T-helper 1 cell (primary cell): Measurements from ENCODE around the gene ARPC5L.
"Not testable (repeated sequence)": the region's sequence is repeated elsewhere in the genome, so short reads cannot be mapped to it uniquely, and the experiment has no call there.

Experiments used
- DNase-seq, 5 donors: peaks; one replicate each; pipeline ENCODE4 v3.0.0-alpha.2; 2012 to 2020

The ARPC5L gene

DNA sequence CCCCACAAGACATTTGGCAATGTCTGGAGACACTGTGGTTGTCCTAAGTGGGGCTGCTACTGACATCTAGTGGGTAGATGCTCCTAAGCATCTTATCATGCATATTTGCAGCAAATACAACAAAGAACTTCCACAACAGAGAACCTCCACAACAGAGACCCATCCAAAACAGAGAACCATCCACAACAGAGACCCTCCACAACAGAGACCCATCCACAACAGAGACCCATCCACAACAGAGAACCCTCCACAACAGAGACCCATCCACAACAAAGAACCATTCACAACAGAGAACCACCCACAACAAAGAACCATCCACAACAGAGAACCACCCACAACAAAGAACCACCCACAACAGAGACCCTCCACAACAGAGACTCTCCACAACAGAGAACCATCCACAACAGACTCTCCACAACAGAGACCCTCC is 32.8 kb downstream of the ARPC5L start:
- DNase-seq: peak in 2 of 5 donors; percentile 45 to 49

DNA sequence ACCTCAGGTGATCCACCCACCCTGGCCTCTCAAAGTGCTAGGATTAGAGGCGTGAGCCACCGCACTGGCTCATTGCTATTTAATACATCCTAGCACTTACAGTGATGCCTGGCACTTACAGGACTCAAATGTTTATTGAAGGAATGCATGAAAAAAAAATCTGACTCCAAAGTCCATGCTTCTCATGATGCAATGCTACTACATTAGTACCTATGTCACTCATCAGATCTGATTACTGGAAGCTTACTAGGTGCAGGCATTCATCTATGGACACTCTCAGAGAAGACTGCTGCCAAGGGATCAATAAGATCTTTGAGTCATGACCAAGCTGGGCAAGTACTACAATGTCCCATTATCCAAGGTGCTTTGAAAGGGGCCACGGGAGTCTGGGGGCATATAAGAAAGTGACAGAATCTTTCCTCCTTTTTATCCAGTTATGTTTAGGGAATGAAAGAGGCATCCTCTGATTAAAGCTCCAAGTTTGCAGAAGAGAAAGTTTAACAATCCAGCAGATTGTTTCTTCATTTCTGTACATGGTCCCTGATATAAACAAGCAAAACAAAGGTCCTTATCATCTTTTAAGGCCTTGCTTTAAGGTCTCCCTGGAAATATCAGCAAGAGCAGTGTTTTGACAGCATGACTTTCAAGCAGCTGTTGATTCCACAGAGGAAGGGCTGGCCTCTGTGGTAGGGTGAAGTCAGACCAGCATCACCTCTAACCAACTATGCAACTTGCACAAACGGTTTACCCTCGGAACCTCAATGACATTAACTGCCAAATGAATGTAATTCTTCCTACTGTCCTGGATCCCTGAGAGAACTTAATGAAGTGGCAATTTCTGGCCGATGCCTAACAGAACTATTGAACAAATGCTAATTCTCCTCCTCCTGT is 35.9 kb downstream of the ARPC5L start:
- no peak for DNase-seq

DNA sequence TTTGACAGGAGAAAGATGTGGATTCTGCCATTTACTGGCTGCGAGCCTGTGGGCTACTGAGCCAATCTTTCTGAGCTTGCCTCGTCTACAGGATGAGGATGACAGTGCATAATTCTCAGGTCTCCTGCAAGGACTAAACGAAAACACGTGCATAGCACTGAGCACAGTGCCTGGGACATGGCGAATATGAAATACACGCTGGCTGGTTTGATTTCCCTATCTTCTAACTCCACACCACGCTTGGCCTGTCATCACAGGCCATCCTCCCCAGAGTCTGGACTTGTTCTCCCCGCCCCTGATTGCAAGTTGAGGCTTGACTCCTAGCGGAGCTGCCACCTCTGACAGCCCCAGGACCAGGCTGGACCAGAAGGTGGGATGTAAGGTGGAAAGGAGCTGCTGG is 37.9 kb downstream of the ARPC5L start:
- DNase-seq: no peak

DNA sequence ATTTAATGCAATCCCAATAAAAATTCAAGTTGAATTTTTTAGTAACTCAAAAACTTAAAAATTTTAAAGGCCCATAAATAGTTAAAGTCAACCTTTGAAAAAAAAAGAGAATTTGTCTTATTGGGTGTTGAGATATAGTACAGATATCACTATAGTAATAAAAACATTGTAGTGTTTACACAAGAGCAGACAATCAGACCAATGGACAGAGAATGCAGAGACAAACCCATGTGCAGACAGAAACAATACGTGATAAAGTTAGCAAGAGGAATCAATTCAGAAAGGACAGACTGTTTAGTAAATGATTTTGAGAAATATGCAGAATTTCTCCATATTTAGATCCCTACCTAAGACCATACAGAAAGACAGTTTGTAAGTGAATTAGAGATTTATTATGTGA is 45.0 kb downstream of the ARPC5L start:
- DNase-seq: no peak

DNA sequence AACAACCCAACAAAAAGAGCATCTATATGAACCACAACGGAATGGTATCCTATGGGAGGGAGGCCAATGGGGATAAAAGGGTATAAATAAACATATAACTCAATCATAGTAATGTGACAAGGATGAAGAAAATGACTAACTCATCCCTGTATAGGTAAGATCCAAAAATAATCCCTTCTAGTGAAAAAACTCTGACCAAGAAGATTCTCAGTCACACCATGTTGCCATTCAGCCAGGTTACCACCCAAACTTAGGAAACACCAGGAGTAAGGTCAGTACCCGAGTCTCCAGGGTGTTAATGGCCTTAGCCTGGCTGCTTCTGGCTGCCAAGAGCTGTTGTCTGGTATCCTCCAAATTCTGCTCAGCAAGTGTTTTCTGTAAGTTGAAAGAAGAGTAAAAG is 46.2 kb downstream of the ARPC5L start:
- DNase-seq: no peak

DNA sequence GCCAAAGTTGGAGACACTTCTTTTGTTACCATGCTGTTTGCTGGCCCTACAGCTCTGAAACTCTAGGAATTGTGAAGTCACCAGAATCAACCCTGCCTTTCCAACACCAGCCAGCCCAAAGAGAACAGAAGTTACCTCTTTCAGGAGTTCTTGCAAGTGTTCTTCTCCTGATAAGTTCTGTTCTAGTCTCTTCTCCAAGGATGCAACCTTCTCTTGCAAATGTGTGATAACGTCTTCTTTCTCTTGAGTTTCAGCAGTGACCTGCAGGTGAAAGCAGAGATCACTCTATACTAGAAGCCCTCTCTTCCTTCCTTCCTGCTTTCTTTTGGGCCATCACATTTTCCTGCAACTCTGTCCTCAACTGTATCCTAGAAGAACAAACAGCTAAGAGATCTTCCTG is 49.8 kb downstream of the ARPC5L start:
- no peak for DNase-seq

DNA sequence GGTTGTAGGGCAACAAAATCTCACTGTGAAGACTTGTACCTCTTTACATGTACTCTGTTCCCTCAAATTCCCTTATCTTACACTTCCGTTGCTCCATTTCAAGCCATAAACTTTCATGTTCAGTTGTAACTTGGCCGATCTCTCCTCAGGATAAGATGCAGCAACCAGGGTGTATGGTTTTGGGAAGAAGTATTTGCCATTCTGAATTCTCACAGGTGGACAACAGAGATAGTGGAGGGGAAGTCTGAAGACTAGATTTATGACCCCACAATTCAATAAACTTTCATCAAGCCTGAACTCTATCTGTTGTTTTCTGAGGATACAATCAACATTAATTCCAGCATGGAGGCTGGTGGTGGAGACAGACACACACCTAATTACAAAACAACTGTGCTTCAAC is 51.4 kb downstream of the ARPC5L start:
- no peak for DNase-seq

DNA sequence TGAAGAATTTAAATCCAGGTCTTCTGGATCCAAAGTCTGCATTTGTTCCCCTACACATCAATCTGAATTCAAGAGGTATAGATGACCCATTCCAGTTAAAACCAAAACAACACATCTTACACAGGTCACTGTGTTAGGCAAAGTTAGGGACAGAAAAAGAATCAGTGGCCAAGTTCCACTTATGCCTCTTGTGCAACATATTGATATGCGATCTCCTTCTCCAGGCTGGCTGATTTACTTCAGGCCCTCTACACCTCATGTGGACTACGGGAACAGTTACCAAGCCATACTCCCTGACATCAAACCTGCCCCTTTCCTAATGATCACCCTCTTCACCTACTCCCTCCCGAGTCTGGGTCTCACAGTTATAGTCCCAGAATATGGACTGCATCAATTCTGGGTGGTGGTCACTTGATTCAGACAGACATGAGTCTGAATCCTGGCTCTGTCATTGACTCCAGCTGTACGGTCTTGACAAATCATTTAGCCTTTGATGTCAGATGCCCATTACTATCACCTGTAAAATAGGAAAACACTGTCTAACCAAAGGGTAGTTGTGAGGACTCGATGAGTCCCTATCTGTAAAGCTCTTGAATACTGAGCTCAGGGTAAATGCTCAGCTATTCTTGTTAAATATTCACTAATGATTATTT is 52.9 kb downstream of the ARPC5L start:
- no peak for DNase-seq

DNA sequence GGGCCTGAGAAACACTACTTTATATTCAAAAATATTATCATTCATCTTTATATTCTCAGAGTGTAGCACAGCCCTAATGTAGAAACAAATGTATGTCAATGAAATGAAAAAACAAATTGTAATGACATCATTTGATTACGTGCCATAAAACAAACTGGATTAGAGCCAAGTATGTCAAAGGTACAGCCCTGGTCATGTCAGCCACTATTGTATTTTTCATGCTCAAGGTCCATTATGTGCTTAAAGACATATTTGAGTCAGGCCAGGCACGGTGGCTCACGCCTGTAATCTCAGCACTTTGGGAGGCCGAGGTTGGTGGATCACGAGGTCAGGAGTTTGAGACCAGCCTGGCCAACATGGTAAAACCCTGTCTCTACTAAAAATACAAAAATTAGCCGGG is 58.5 kb downstream of the ARPC5L start:
- not testable (repeated sequence) for DNase-seq
